Hepatocyte (in vitro differentiated cells): ENCODE measurements around the gene MYL7.

Experiments
- EZH2 ChIP-seq: fragments of 200-600 bp; sonication (generic); IDR thresholded peaks from 2 replicates; pipeline ENCODE4 v1.6.1; 2016; ENCODE audit warnings: antibody characterized with exemption, mild to moderate bottlenecking, borderline replicate concordance
- TF ChIP-seq, protein P1 (sequence below): fragments of 200-600 bp; sonication (generic); IDR thresholded peaks from 2 replicates; pipeline ENCODE4 v1.5.1; 2016; ENCODE audit warnings: antibody characterized with exemption, mild to moderate bottlenecking; ENCODE audit not compliant: poor library complexity

GRCh38 chr7:44110719-44111635 lies 30.2 kb downstream of the MYL7 start:
- TF ChIP-seq, protein P1, sequence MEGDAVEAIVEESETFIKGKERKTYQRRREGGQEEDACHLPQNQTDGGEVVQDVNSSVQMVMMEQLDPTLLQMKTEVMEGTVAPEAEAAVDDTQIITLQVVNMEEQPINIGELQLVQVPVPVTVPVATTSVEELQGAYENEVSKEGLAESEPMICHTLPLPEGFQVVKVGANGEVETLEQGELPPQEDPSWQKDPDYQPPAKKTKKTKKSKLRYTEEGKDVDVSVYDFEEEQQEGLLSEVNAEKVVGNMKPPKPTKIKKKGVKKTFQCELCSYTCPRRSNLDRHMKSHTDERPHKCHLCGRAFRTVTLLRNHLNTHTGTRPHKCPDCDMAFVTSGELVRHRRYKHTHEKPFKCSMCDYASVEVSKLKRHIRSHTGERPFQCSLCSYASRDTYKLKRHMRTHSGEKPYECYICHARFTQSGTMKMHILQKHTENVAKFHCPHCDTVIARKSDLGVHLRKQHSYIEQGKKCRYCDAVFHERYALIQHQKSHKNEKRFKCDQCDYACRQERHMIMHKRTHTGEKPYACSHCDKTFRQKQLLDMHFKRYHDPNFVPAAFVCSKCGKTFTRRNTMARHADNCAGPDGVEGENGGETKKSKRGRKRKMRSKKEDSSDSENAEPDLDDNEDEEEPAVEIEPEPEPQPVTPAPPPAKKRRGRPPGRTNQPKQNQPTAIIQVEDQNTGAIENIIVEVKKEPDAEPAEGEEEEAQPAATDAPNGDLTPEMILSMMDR = no peak
- TF ChIP-seq EZH2 = no peak
